NK-92 (cell line): Measurements from ENCODE around the gene MRTFA.
"Not testable (repeated sequence)": the region's sequence is repeated elsewhere in the genome, so short reads cannot be mapped to it uniquely, and the experiment has no call there.

ENCODE experiments used
- DNase-seq: peaks from one replicate; lab custom pipeline; 2025; ENCODE audit not compliant: unreplicated experiment; lab: John Stamatoyannopoulos, UW

The MRTFA gene

DNA sequence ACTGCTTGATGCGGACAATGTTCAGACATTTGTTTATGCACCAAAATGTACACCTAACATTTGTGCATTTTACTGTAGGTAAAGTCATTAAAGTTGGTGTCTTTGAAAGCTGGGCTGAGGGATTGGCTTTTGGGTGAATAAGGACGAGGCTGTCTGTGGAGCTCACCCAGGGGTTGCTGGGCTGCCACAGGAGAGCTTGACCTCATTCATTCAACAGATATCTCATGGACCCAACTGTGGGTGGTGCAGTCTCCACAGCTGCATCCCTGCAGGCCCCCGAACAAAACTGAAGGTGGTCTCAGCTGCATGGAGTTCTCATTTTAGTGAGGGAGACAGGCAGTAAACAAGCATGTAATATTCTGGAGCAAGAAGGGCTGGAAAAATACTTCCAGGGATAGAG lies 233.4 kb downstream of the MRTFA start:
- no peak for DNase-seq

- no peak for DNase-seq
These were observed 234.5 kb downstream of the MRTFA start for GRCh38 chr22:40401981-40402406.

DNA sequence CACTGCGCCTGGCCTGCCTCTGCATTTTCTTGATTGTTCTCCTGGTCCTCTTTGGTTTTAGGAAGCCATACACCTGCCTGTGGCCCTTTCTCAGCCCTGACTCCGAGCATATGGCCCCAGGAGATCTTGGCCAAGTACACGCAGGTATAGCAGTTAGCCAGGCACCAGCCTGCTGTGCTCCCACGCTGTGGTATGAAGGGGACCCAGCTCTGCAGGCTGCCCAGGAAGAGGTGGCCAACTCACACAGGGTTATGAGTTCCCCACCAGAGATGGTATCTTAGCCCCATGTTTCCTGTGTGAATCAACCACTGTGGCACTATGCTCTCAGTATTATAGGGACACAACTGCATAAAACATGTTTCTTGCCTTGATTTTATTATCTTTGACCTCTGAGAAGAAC lies 235.0 kb downstream of the MRTFA start:
- DNase-seq: no peak

- DNase-seq: no peak
These were observed 236.4 kb downstream of the MRTFA start for GRCh38 chr22:40400159-40400558.

- no peak for DNase-seq
These were observed 236.9 kb downstream of the MRTFA start for GRCh38 chr22:40399621-40400020.

DNA sequence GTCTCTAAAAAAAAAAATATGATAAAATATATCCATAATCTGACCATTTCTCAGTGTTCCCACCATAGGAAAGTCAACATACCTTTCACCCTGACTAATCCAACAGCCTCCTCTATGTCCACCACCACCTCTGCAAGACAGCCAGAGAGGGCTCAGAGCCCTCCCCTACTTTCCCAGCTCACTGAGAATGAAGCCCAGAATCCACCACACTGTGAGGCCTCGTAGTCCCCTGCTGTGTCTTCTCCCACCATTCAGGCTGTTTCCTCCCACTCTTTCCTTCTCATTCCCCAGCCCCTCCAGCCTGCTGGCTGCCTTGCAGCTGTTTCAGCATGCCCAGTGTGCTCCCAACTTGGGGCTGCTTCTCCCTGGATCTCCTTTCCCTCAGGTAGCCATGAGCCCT lies 239.1 kb downstream of the MRTFA start:
- no peak for DNase-seq

DNA sequence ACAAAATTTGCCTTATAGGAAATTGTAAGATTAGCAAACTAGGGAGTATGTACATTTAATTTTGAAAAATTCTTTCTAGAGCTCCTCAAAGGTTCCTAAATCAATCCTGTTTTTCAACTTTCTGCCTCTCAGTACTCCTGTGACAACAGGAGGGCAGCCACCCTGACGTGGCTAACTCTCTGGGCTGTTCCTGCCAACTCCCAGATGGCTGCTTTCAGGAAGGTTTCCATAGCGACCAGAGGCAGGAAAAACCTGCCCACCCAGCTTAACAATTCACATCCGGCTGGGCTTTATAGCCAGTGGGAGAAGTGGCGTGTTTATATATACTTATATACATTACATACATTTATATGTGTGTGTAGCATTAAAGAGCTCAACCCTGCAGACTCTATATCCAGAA lies 239.6 kb downstream of the MRTFA start:
- DNase-seq: no peak

GRCh38 chr22:40395607-40396006 lies 240.9 kb downstream of the MRTFA start:
- DNase-seq: no peak

DNA sequence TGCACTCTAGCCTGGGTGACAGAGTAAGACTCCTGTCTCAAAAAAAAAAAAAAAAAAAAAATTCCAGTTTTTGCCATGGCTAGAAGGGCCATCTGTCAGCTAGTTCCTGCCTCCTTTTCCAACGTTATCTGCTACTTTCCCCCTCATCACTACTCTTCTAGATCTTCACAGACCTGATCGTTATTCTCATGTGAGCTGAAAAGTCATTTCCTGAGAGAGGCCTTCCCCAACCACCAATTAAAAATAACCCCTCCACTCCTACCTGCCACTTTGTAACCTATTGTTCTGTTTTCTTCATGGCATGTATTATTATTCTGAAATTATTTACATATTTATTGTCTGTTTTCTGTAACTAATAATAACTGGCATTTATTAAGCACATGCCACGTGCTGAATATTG lies 241.9 kb downstream of the MRTFA start:
- DNase-seq: no peak

GRCh38 chr22:40392618-40393017 lies 243.9 kb downstream of the MRTFA start:
- DNase-seq: no peak

- DNase-seq: no peak
These were observed 245.1 kb downstream of the MRTFA start for GRCh38 chr22:40391417-40391816.

DNA sequence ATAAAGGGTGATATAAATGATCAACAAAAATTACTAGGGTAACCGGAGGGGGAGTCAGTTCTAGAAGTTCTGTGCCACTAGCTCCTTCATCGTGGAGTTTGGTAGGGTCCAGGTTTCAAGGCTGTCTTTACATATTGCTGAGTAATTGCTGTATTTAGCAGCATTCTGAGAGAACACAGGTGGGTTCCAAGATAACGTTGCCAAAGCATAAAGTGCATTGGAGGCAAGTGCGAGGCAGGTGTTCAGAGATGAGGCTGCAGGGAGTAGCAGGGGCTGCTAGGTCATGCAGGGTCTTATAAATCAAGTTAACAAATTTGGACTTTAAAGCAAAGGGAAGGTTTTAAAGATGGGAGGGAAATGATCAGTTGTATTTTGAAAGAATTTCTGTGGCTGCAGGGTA lies 248.3 kb downstream of the MRTFA start:
- DNase-seq: no peak

GRCh38 chr22:40387746-40388145 lies 248.8 kb downstream of the MRTFA start:
- DNase-seq: no peak

- no peak for DNase-seq
These were observed 251.3 kb downstream of the MRTFA start for GRCh38 chr22:40385036-40385782.

GRCh38 chr22:40383905-40384304 lies 252.6 kb downstream of the MRTFA start:
- no peak for DNase-seq

DNA sequence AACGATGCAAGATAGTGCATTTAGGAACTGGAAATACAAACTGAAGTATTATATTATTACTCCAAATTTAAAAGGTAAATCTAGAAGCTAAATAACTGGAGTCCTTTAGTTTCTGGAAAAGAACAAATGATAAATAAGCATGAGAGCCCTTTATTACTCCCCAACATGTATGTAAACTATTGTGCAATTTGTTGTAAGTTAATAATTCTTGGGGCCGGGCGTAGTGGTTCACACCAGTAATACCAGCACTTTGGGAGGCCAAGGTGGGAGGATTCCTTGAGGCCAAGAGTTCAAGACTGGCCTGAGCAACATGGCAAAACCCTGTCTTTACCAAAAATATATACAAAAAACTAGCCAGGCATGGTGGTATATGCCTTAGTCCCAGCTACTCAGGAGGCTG lies 255.1 kb downstream of the MRTFA start:
- no peak for DNase-seq

- DNase-seq: not testable (repeated sequence)
These were observed 258.1 kb downstream of the MRTFA start for GRCh38 chr22:40378448-40378847.

DNA sequence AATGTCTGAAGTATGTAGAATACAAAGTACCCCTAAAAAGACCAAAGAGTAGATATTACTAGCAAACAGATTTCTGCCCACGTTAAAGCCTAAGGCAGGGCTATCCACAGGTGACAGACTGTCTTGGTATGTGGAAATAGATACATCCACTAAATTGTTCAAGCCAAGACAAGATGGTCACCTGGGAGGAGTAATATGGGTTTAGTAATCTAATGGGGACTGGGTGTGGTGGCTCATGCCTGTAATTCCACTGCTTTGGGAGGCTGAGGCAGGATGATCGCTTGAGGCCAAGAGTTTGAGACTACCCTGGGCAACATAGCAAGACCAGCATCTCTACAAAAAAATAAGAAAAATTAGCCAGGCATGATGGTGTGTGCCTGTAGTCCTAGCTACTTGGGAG lies 258.6 kb downstream of the MRTFA start:
- DNase-seq: no peak

GRCh38 chr22:40376149-40376548 lies 260.4 kb downstream of the MRTFA start:
- no peak for DNase-seq

DNA sequence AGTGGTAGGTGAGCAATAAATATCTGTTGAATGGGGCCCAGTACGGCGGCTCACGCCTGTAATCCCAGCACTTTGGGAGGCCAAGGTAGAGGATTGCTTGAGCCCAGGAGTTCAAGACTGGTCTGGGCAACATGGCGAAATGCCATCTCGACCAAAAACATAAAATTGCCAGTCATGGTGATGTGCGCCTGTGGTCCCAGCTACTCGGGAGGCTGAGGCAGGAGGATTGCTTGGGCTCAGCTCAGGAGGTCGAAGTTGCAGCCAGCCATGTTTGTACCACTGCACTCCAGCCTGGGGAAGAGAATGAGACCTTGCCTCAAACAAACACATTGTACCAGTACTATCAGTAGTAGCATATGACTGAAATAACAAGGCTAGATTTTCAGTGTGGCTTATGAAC lies 262.0 kb downstream of the MRTFA start:
- no peak for DNase-seq

DNA sequence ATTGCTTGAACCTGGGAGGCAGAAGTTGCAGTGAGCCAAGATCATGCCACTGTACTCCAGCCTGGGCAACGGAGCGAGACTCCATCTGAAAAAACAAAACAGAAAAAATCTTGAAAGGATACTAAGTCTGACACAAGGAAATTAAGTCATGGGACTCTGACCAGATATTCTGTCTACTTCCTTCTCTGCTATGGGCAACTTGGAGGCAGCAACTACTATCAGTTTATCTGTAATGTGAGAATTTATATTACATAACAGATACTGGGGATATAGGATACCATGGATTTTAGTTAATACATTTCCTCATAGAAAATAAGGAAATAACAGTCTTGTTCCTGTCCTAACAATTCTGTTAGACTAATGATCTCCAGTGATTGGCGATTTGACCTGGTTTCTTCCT lies 267.7 kb downstream of the MRTFA start:
- no peak for DNase-seq

GRCh38 chr22:40368016-40368415 lies 268.5 kb downstream of the MRTFA start:
- no peak for DNase-seq

GRCh38 chr22:40367342-40367741 lies 269.2 kb downstream of the MRTFA start:
- DNase-seq: no peak
